Measurements from ENCODE around the gene BARX1.

The BARX1 gene

GRCh38 chr9:93955981-93956784, 1.0 kb upstream of the BARX1 start:
- no peaks in the 10 kb centered on the region for H3K79me2 ChIP-seq (ENCODE audit: insufficient read depth, low read length)
- H3K4me2 ChIP-seq (ENCODE audit: low read length) = no peak overlapping the region
- H3K9me3 ChIP-seq (ENCODE audit: low read length) = no peaks in the 10 kb centered on the region
- H3K4me3 ChIP-seq (ENCODE audit: low read depth, low read length, poor library complexity, severe bottlenecking) = no peak overlapping the region
- H2AFZ ChIP-seq (ENCODE audit: low read length) = no peak overlapping the region
- H3K9me2 ChIP-seq (ENCODE audit: low read depth, low read length) = no peaks in the 10 kb centered on the region
- no peaks in the 10 kb centered on the region for H4K20me1 ChIP-seq (ENCODE audit: insufficient read depth, low read length)
- no peaks in the 10 kb centered on the region for H3F3A ChIP-seq (ENCODE audit: insufficient read depth, low read length)
- peaks cover 4% of the 10 kb centered on the region for H3K4me1 ChIP-seq (ENCODE audit: insufficient read depth, low read length, severe bottlenecking)
- no peak overlapping the region for H3K27ac ChIP-seq (ENCODE audit: low read depth, low read length, poor library complexity, severe bottlenecking)
- no peak overlapping the region for H3K9ac ChIP-seq (ENCODE audit: low read length)
- no peaks in the 10 kb centered on the region for H3K36me3 ChIP-seq (ENCODE audit: insufficient read depth, low read length)
- H3K27me3 ChIP-seq (ENCODE audit: insufficient read depth, low read length) = 0 out of 2 replicates have a peak, but pooled peaks cover 7% of the 10 kb centered on the region
- TF ChIP-seq EZH2 (IDR thresholded peaks at IDR 0.05; ENCODE audit: borderline replicate concordance, low read length) (no peak), CTCF (IDR thresholded peaks at IDR 0.05; ENCODE audit: low read length) (no peak)

GRCh38 chr9:93954434-93955061, 607 bp downstream of the BARX1 start:
- Histone ChIP-seq H3F3A (ENCODE audit: insufficient read depth, low read length) (no peaks in the 10 kb centered on the region), H2AFZ (ENCODE audit: low read length) (no peak overlapping the region), H3K36me3 (ENCODE audit: insufficient read depth, low read length) (no peaks in the 10 kb centered on the region), H3K4me2 (ENCODE audit: low read length) (no peak overlapping the region), H3K4me3 (ENCODE audit: low read depth, low read length, poor library complexity, severe bottlenecking) (no peak overlapping the region), H4K20me1 (ENCODE audit: insufficient read depth, low read length) (no peaks in the 10 kb centered on the region), H3K9ac (ENCODE audit: low read length) (no peak overlapping the region), H3K27me3 (ENCODE audit: insufficient read depth, low read length) (0 out of 2 replicates have a peak, but pooled peaks cover 7% of the 10 kb centered on the region), H3K27ac (ENCODE audit: low read depth, low read length, poor library complexity, severe bottlenecking) (no peak overlapping the region), H3K9me3 (ENCODE audit: low read length) (no peaks in the 10 kb centered on the region), H3K9me2 (ENCODE audit: low read depth, low read length) (no peaks in the 10 kb centered on the region), H3K79me2 (ENCODE audit: insufficient read depth, low read length) (no peaks in the 10 kb centered on the region), H3K4me1 (ENCODE audit: insufficient read depth, low read length, severe bottlenecking) (peaks cover 4% of the 10 kb centered on the region)
- TF ChIP-seq CTCF (IDR thresholded peaks at IDR 0.05; ENCODE audit: low read length) = no peak
- TF ChIP-seq EZH2 (IDR thresholded peaks at IDR 0.05; ENCODE audit: borderline replicate concordance, low read length) = no peak

GRCh38 chr9:93953496-93954433, 1.4 kb downstream of the BARX1 start:
- Histone ChIP-seq H3F3A (ENCODE audit: insufficient read depth, low read length) (no peaks in the 10 kb centered on the region), H3K27me3 (ENCODE audit: insufficient read depth, low read length) (0 out of 2 replicates have a peak, but pooled peaks cover 7% of the 10 kb centered on the region), H3K9me3 (ENCODE audit: low read length) (no peaks in the 10 kb centered on the region), H3K4me1 (ENCODE audit: insufficient read depth, low read length, severe bottlenecking) (peaks cover 4% of the 10 kb centered on the region), H3K9me2 (ENCODE audit: low read depth, low read length) (no peaks in the 10 kb centered on the region), H3K79me2 (ENCODE audit: insufficient read depth, low read length) (no peaks in the 10 kb centered on the region), H3K36me3 (ENCODE audit: insufficient read depth, low read length) (no peaks in the 10 kb centered on the region), H3K9ac (ENCODE audit: low read length) (no peak overlapping the region), H2AFZ (ENCODE audit: low read length) (no peak overlapping the region), H3K27ac (ENCODE audit: low read depth, low read length, poor library complexity, severe bottlenecking) (no peak overlapping the region), H3K4me2 (ENCODE audit: low read length) (no peak overlapping the region), H3K4me3 (ENCODE audit: low read depth, low read length, poor library complexity, severe bottlenecking) (no peak overlapping the region), H4K20me1 (ENCODE audit: insufficient read depth, low read length) (no peaks in the 10 kb centered on the region)
- no peak for TF ChIP-seq CTCF (IDR thresholded peaks at IDR 0.05; ENCODE audit: low read length)
- TF ChIP-seq EZH2 (IDR thresholded peaks at IDR 0.05; ENCODE audit: borderline replicate concordance, low read length) = no peak
